HS-5 (cell line): ENCODE results near the gene CUL1.

Experiments used
- DNase-seq: peaks from one replicate; pipeline ENCODE4 v3.0.0-alpha.2; 2012; ENCODE audit warnings: low read depth

The CUL1 gene

DNA sequence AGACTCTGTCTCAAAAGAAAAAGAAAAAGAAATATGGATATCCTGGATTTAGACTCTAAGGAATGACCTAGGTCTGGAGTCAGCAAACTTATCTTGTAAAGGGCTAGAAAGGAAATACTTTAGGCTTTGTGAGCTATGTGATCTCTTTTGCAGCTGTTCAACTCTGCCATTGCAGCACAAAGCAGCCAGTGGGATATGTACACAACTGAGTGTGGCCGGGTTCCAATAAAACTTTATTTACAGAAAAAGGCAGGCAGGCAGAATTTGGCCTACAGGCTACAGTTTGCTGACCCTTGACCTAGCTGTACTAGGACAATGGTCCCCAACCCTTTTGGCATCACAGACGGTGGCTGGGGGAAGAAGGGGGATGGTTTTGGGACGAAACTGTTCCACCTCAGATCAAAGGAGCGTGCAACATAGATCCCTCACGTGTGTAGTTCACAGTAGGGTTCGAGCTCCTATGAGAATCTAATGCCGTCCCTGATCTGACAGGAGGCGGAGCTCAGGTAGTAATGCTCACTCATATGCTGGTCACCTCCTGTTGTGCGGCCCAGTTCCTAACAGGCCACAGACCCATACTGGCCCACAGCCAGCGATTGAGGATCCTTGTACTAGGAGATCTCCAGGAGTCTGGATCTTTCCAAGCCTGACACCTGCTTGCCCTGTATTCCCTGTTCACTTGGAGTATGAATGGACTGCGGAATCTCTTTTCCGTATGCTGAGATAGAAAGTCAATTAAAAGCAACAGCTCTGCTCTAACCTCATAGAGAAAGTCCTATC is 63.0 kb downstream of the CUL1 start:
- no peak for DNase-seq

DNA sequence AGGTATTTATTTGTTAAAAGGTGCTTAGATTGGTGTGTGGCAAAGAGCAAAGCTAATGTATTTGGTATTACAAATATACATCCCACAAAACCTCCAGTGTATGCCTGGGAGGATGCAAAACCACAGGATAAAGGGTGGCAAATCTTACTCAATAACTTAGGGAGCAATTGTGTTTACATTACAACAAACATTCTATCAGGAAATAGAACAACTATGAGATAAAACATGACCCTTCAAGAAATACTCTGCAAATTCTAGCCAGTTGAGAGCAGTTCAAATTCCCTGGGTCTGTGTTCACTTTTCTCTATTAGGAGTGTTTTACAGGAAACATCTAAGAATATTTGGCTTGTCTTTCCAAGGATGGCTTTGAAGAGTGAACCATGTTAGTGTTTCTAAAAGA is 64.9 kb downstream of the CUL1 start:
- no peak for DNase-seq

DNA sequence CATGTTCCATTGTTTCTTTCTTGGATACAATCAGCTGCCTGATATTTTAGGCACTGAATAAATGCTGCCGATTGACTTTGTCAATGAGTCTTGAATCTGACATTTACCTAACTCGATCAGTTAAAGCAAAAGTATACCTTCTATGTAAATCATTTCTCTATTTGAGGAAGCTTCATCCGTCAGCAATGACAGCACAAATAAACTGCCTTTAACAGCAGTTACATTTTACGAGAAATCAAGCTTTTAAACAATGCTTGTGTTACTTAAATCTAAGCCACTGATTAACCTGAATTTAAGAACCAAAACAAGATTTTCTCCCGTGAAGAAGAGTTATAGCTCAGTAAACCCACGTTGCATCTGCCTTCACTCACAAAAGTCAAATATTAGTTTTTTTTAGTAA is 71.3 kb downstream of the CUL1 start:
- DNase-seq = no peak

DNA sequence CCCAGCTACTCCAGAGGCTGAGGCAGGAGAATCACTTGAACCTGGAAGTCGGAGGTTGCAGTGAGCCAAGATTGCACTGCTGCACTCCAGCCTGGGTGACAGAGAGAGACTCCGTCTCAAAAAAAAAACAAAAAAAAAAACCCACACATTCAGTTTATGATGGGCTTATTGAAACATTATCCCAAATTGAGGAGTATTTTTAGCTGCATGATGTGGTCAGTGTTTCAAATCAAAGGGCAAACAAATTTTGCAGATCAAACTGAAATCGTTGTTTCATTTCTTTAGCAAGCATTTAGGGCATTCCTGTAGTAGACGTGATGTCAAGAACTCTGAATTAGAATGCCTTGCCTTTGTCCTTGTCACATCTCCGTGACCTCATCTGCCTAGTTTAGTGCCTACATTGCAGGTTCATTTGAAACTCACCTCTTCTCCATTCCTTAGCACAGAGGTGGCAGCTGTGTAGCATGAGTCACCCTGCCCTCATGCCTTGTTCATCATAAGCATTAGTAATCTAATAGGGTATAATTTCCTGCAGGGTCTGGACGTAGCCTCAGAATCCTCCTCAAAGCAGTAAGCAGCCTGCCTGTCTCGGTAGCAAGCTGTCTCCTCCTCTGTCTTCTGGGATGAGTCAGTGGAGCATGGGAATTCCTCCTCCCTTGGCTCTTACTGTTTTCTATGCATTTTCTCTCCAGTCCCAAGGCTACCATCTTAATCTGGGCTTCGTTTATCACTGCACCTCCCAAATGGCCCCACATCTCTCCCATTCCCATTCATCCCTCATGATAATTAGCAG is 73.8 kb downstream of the CUL1 start:
- peak; percentile 77 for DNase-seq

DNA sequence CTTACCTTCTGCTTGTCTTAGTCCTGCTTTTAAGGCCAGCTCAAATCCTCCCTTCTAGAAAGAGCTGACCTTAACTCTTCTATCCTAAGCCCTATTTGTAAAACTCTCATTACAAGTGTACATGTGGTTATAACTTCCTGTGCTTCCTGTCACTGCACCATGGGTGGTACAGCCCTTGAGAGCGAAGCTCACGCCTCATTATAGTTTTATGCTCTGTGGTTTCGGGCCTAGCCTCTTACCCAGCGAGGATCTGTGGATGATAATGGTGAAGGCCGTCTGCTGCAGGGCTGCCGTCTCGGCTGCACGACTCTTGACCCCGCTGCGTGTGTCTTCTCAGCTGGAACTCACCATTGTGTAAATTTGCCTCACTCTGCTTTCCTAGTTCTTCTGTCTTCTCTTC is 74.6 kb downstream of the CUL1 start:
- no peak for DNase-seq

DNA sequence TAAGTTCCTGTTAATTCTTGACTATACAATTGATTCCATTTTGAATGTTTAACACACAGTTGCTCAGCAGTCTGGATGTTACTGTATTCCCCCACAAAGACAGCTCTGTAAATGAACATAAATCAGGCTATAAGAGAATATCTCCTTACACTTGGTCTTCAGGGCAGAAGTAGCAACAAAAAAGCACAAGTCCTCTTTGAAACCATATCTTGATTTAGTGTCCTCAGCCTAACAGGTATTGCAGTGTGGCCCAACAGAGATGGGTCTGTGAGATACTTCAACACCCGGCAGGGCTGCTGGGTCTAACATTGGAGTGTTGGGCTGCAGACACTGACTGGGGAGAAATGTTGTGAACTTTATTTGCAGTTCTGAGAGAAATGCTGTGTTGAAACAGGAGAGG is 75.8 kb downstream of the CUL1 start:
- no peak for DNase-seq

DNA sequence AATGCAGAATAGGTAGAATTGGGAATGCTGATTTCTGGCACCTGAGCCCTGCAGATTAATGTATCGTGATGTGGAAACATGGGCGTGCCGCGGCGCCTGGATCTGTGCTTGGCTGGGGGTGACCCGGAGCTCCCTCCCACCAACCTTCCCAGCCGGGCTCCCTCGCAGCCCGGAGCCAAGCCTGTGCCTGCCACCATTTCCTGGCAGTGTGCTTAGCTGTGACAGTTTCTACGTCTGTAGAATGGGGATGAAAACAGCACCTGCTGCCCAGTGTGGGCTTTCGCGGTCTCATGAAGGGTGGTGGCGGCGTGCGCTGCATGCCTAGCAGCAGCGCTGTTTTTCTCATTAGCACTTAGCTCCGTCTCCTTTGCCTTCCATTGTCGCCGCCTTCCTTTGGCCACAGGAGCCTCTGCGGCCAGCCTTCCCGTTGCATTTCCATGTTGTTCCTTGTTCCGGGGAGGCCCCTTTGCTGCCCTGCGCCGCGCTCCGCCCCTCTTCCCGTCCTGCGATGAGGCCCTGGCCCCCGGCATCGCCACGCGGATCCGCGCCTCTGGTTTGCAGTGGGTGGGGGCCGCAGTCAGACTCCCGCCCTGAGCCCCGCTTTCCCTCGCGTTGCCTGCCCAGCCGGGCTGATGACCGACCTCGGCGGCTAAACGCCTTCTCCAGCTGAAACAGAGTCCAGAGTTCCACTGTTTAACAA is 84.2 kb downstream of the CUL1 start:
- no peak for DNase-seq

DNA sequence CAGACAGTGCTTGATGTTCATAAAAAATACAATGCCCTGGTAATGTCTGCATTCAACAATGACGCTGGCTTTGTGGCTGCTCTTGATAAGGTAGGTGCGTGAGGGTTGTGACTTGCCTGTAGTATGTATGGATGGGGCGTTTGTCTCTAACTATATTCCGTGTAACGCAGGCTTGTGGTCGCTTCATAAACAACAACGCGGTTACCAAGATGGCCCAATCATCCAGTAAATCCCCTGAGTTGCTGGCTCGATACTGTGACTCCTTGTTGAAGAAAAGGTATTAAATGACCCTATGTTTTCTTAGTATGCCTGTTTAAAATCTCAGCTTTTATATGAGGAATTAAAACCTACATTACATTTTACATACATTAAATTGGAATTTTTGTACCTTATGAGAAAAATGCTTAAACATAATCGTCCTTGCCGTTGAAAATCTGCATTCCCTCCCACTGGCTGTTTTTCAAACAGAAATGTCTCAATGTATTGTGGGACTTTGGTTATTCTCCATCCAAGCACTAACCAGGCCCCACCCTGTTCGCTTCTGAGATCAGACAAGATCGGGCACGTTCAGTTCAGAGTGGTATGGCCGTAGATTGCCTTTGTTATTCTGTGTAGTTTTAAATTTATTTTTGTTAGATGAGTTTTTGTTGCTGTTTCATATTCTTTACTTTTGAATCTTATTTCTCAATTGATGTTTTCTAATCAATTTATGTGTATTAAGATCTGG is 85.3 kb downstream of the CUL1 start:
- DNase-seq = no peak

DNA sequence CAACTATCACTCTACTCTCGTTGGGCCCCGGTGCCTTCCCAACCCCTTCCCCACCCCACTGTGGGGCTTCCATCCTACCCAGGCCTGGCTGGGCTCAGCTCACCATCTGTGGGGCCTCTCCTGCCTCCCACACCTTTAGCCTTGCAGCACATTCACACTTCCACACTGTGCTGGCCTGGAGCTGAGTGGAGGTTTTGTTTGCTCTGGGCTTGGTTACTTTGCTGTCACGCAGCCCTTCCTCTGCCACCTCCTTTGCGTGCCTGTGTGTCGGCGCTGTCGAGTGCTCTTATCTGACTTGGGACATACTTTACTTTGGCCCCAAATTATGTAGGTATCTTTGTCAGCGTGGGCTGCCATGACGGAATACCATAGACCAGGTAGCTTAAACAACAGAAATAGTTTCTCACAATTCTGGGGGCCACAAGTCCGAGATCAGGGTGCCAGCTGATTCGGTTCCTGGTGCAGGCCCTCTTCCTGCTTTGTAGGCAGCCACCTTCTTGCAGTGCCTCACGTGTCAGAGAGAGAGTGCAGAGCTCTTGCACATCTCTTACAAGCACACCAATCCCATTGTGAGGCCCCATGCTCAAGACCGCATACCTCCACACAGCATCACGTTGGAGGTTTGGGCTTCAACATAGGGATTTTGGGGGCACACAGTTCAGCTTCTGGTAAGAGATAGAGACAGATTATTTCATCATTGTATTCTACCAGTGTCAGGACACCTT is 89.0 kb downstream of the CUL1 start:
- no peak for DNase-seq

DNA sequence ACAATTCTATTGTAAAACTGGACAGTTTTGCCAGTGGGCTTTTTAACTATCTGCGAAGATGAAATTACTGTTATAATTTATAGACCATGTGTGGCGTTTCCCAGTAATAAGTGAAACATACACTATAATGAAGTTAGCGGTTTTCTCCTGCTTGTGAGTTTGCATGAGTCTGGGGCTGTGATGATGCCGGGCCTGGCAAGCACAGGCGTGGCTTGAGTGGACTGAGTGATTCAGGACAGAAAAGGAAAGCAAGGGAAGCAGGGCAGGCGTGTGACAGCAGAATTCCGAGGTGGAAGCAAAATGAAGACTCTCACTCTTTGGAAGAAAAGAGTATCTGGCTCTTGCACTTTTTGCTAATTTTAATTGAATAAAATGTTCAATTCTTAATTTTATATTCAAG is 90.5 kb downstream of the CUL1 start:
- no peak for DNase-seq

DNA sequence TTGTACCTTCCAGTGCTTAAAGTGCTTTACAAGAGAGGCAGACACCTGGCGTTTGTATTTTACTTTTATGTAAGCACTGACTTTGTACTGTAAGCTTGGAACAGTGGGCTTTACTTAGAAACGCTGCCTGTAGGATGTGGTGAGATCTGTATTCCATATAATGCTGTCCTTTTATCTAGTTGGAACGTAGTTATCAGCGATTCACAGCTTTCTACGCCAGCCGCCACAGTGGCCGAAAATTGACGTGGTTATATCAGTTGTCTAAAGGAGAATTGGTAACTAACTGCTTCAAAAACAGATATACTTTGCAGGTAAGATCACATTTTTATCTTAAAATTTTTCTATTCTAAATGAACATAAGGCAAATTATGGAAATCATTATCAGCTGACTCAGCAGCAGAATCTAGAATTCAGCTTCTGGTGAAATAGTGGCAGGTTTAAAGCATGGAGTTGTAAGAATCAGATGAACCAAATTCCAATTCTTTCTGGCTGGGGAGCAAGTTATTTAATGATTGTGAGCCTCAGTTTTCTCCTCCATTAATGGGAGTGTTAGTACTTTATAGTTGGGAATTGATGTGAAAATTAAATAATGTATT is 91.5 kb downstream of the CUL1 start:
- no peak for DNase-seq

DNA sequence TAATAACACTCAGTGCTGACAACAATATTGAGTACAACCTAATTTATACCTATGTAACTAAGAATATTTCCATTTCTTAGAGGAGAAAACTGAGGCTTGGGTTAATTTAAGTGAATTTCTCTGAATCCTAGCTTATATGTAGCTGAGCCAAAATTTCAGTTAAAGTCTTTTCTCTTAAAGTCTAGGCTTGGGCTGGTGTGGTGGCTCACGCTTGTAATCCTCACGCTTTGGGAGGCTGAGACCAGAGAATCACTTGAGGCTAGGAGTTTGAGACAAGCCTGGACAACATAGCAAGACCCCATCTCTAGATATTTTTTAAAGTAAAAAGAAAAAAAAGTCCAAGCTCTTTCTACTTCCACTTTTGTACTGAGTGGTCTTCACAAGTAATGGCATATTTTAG is 92.1 kb downstream of the CUL1 start:
- no peak for DNase-seq

DNA sequence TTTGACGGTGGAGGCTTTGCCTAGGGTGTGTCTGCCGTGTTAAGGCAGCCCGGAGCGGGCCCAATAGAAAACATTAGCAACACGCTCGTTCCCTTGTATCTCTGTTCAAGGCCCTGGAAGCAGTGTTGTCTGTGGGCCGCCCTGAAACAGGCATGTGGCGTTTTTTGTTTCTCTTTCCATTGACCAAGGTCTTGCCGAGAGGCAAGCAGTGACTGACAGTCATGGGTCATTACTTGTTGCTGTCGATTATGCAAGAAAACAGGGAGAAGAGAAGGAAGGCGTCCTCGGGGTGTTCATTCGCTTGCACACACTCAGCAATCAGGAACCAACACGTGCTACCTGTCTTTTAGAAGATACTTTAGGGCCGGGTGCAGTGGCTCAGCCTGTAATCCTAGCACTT is 92.8 kb downstream of the CUL1 start:
- DNase-seq = no peak

DNA sequence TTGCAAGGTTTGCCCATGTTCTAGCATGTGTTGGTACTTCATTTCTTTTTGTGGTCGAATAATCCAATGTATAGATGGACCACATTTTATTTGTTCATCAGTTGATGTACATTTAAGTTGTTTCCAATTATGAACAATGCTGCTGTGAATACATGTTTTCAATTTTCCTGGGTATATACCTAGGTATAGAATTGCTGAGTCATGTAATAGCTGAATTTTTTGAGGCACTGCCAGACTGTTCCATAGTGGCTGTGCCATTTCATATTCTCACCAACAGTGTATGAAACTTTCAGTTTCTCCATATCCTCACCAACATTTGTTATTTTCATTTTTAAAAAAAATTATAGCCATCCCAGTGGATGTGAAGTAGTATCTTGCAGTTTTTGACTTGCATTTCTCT is 94.9 kb downstream of the CUL1 start:
- DNase-seq = no peak

DNA sequence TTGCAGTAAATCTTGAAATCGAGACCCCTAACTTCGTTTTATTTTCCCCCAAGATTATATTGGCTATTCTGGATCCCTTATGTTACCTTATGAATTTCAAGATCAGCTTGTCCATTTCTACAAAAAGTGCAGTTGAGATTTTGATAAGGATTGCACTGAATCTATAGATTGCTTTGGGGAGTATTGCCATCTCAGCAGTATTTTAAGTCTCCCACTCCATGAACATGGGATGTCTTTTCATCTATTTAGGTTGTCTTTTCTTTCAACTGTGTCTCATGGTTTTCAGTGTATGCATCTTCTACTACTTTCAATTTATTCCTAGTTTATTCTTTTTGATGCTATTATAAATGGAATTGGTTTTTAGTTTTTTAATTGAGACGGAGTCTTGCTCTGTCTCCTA is 95.8 kb downstream of the CUL1 start:
- DNase-seq = no peak

DNA sequence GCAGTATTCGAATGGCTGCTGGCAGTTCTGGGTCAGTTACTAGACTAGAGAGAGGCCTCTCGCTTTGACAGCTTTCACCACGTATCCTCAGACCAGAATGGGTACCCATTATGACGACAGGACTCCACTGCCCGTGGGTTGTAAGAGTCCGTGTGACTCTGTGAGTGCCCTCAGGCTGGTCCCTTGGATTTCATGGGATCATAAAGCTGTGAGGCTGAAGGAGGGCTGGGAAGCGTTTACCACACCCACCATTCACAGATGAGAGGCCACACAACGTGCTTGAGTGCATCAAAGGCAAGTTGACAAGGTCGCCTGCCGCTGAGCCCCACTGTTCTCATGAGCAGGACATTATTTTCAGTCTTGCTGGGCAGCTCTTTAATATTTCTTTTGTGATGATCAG is 98.1 kb downstream of the CUL1 start:
- no peak for DNase-seq

DNA sequence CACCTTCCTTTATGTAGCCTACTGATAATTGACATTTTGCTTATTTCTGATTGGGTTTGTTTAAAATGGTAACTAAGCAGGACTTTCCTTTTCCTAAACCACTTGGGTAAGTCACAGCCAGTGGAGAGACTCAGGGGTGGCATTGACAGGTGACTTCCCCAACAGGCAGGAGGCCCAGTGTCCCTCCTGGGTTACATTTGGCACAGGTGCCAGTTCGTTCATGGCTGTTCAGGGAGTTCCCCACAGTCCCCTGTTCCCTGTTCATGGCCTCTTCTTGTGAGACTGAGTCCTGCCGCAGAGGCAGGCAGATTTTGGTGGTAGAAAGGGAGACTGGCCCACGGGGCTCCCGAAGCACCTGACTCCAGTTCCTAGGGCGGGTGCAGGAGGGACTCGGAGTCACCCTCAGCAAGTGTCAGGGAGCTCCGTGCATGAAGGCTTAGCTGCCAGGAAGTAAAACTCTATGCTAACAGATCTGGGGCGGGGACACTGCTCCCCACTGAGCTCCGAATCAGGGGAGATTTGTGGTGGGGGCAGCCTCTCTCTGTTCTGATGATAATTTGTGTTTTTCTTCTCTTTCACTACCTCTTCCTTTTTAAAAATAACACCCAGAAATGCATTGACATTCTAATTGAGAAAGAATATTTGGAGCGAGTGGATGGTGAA is 101.3 kb downstream of the CUL1 start:
- DNase-seq = no peak

DNA sequence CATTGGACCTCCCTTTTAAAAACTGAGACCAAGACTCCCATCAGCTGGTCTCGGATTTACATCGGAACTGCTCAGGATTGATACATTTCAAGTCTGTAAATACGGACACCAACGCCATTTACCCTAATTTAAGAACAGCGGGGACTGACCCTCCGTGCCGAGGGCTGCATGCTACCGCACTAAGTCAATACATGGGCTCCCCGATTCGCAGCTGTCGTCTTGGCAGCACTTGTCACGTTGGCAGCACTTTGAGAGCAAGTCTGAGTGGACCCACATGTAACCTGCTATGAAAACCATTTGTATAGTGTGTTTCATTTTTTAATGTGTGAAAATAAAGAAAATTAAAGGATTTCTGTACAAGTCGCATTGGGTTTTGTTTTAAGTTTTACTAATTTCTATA is 102.0 kb downstream of the CUL1 start:
- DNase-seq = no peak

DNA sequence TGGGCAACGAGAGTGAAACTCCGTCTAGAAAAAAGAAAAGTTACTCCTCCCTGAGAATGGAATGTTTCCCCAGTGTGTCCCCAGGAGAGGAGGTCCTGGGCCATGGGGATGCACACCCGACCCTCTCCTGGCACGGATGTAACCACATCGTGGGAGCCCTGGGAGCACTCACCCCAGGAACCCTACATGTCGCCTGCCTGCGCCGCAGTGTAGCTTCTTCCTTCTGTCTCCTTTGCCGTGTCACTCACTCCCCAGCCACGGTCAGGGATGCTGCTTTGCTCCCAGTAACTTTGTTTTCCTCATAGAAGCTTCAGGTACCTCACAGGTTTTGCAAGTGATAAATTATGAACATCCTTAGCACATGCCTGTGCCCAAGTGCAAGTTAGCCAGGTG is 103.4 kb downstream of the CUL1 start:
- DNase-seq = no peak

DNA sequence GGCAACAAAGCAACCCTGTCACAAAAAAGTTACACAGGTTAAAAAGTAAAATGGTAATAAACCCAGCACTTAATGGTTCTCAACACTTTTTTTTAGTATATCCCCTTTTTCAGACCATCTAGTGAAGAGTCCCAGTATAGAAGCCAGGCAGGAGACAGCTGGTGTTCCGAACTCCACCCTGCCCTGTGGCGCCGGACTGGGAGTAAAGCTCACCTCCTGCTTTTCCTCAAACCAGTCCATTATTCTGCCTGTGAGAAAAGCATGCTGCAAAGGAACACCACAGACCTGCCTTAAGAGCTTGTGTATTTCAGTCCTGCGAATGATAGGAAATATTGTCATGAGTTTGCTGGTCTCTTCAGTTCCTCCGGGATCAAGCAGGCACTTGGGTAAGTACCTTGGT is 104.4 kb downstream of the CUL1 start:
- DNase-seq = no peak
